Measurements from ENCODE around the gene MIPOL1.

GRCh38 chr14:37320106-37320505, 122.4 kb downstream of the MIPOL1 start:
- TF ChIP-seq EGR2 (tag by site-specific recombination; IDR thresholded peaks at IDR 0.05; ENCODE audit: low read depth) (no peak), ZBTB21 (tag by site-specific recombination; IDR thresholded peaks at IDR 0.05) (no peak), CTCF (tag by site-specific recombination; IDR thresholded peaks at IDR 0.05) (no peak), ZNF335 (tag by site-specific recombination; conservative IDR thresholded peaks at IDR 0.05) (no peak)
